Brain pericyte (primary cell): Measurements from ENCODE around the gene EPHA2.

ENCODE experiments used
- DNase-seq: peaks from one replicate; pipeline ENCODE4 v3.0.0-alpha.2; 2012; ENCODE audit warnings: low read depth, low spot score

EPHA2 gene

DNA sequence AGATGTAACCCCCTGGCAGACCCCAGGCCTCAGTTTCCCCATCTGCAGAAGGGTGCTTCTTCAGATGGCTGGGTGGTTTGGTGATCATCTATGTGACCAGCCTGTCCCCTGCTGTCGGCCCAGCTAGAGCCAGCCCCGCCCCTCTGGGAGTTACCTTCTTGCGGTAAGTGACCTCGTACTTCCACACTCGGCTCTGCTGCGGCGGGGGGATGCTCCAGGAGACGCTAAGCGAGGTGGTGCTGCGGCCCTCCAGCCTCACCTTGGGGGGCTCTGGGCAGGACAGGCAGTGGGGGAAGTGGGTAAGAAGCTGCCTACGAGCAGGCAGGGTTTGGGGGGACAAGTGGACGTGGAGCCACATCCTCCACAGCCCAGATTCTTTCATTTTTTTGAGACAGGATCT is 20.4 kb downstream of the EPHA2 start:
- no peak for DNase-seq

DNA sequence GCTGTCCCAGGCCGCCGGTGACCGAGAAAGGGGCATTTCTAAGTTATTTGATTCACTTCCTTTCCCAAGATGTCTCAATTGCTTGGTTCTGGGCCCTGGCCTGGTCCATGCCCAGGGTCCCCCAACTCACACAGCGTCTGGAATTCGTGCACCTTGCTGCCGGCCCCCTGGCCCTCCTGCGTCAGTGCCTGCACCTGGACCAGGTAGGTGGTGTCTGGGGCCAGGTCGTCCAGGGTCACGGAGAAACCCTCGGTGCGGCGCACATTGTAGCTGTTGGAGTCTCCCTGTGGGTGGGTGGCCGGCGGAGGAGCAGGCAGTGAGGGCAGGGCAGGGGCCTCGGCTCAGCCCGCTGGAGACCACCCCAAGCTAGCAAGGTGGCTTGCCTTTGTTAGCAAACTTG is 21.0 kb downstream of the EPHA2 start:
- DNase-seq: no peak

DNA sequence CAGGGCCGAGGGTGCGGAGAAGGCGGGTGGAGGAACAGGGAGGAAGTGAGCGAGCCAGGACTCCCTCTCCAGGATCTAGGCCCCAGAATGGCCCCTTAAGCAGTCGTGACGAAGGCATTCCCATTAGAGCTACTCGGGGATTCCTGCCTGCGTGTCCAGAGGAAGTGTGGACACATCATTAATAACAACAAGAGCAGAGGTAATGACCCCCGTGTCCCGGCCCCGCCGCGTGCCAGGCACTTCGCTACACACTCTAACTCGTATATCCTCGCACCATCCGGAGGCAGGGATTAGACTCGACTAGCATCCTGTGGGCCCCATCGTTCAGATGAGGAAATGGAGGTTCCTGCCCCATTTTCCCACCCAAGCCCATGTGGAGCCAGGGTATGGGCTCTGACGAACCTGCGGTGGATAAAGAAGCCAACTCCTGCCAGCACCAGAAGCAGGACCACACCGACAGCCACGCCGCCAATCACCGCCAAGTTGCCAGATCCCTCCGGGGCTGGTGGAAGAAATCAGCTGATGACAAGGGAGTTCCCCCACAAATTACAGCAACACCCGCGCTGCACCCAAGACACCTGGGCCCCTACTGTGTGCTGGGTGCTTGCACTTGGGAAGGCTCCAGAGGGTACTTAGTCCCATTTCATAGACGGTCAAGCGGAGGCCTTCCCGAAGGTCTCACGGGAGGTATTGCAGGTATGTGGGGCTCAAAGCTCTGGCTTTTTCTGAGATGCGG is 21.6 kb downstream of the EPHA2 start:
- DNase-seq: no peak

DNA sequence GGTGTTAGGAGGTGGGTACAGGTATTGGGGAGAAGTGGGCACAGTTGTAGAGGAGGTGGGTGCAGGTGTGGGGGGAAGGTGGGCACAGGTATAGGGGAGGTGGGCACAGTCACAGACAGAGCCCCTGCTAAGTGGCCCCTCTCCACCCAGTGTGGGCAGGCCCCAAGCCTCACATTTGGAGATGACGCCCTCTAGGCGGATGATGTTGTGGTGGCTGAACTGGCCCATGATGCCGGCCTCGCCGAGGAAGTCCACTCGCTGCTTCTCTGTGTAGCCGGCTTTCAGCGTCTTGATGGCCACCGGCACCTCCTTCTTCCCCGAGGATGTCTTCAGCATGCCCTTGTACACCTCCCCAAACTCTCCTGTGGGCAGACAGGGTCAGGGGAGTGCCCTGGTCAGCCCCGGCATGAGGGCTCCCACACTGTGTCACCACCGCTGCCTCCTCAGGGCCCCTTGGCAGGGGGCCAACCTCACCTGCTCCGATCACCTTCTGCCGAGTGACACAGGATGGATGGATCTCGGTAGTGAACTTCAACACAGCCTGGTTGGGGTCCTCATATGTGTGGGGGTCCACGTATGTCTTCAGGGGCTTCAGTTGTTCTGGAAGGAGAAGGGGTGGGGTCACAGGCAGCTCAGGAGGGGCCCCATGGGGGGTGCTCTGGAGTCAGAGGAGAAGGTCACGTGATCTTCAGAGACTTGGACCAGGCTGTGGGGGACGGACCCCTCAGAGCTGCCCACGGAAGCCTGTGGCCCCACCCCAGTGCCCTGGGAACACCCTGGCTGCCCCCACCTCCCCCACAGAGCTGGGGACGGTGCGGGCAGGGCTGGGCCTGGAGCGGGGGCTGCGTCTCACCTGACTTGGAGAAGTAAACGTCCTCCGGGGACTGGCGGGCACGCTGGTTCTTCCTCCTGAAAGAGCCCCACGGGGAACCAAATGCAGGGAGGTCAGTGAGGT is 22.6 kb downstream of the EPHA2 start:
- no peak for DNase-seq

DNA sequence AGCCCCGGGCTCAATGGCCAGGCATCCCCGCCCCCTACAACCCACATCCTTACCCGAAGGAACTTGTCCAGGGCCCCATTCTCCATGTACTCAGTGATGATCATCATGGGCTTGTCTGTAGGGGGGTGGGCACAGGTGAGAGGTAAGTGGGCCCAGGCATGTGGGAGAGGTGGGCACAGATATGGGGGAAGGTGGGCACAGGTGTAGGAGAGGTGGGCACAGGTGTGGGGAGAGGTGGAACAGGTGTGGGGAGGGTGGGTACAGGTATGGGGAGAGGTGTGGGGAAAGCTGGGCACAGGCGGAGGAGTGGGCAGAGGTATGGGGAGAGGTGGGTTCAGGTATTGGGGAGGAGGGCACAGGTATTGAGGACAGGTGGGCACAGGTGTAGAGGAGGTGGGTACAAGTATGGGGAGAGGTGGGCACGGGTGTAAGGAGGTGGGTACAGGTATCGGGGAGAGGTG is 23.5 kb downstream of the EPHA2 start:
- DNase-seq: no peak

DNA sequence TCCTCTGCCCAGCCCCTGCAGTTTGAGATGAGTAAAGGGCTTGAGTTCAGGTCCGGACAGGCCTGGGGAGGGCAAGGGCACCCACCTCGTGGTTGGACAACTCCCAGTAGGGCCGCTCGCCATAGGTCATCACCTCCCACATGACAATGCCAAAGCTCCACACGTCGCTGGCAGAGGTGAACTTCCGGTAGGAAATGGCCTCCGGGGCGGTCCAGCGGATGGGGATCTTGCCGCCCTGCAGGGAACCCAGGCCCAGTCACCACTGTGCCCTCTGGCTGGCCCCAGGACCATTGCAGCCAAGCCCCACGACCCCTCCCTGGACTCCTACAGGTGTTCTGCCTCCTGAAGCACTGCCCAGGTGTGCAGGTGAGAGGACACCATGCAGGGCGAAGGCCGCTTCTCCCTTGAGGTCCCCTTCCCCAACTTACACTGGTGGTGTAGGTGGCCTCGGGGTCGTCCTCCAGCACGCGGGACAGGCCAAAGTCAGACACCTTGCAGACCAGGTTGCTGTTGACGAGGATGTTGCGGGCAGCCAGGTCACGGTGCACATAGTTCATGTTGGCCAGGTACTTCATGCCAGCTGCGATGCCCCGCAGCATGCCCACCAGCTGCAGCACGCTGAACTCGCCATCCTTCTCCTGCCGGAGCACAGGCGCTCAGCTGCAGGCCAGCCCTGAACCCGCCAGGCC is 24.1 kb downstream of the EPHA2 start:
- DNase-seq: no peak

DNA sequence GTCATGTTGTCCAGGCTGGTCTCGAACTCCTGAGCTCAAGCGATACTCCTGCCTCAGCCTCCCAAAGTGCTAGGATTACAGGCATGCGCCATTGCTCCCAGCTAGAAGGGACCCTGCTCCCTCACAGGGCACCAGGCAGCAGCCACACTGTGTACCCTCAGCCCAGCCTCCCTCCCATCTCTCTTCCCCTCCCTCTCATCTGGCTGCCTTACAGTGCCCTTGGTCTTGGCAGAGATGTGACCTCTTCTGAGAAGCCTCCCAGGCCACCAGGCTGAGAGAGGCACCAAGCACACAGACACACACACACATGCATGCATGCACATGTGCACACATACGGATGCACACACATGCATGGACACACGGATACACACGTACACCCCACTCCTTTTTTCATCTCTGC is 25.0 kb downstream of the EPHA2 start:
- no peak for DNase-seq

DNA sequence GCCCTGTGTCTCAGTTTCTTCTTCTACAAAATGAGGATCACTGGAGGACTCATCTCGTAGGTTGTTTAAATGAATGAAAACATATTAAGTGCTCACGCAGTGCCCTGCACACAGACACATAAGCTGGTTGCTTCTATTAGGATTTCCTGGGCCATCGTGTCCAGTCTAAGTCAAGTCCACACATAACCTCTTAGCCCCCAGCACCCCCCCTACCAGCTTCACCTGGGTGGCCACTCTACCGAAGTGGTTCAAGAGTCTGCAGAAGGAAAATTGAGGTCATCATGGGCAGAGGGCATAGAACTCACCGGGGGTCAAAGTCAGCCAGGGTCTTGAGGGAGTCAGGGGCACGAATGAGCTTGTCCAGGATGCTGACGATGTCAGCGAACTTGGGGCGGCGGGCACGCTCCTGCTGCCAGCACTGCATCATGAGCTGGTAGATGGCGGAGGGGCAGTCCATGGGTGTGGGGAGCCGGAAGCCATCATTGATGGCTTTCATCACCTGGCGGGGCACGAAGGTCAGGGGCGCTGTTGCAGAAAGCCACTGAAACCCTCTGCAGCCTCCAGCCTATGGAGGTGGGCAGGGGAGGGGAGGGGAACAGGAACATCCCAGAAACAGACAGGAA is 25.8 kb downstream of the EPHA2 start:
- DNase-seq: no peak

DNA sequence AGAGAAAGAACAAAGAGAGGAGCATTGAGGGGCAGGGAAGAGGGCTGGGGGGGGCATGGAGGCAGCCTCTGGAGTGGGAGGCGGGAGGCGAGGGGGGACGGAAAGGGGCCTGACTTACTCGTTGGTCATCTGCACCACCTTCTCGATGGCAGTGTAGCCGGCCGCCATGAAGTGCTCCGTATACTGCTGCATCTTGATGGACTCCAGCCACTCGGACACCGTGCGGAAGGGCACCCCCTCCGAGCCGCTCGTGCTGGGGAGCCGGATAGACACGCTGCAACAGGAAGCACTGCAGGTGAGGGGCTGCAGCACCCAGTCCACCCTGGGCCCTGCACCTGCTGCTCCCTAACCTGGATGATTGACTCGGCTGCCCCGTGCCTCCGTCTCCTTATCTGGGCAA is 26.6 kb downstream of the EPHA2 start:
- DNase-seq: no peak

DNA sequence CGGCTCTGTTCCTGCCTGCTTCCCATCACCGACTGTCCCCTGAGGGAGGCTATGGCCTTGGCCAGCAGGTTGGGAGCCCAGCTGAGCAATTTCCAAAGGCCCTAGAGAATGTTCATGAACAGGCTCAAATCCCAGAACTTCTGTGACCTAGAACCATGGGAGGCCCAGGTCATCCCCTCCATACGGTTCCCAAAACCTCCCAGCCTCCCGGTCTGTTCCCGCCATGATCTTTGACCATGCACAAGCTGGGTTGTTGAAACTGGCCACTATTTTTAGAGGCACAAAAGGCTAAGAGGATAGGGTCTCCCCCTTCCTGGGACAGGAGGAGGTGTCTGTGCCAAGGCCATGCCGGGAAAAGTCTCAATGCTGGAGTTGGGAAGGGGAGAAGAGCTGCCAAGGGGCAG is 27.5 kb downstream of the EPHA2 start:
- no peak for DNase-seq

DNA sequence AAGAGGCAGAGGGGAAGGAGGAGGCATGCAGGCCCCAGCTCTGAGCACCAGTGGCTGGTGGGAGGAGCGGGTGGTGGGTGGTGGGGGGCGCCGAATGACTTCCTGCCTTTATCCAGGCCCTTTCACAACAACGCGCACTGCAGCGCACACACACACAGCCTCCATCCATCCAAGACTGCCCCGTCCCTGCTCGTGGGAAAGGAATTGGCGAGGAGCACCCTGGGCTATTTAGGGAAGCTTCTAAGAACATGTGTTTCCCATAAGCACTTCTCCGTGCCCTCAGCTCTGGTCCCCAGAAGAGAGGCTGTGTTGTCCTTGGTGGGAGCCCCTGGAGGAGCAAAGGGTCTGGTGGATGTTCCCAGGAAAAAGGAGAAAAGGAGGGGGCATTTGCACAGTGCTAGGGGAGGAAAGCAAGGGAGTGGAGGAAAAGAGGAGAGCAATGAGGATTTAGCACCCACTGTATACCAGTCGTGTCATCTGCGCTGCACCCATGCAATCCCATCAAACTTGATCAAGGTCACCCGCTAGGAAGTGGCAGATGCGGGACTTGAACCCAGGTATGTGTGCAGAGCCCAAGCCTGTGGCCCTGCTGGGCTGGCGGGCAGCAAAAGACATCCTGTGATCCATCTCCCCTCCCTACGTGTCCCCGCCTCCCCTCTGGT is 28.1 kb downstream of the EPHA2 start:
- no peak for DNase-seq

DNA sequence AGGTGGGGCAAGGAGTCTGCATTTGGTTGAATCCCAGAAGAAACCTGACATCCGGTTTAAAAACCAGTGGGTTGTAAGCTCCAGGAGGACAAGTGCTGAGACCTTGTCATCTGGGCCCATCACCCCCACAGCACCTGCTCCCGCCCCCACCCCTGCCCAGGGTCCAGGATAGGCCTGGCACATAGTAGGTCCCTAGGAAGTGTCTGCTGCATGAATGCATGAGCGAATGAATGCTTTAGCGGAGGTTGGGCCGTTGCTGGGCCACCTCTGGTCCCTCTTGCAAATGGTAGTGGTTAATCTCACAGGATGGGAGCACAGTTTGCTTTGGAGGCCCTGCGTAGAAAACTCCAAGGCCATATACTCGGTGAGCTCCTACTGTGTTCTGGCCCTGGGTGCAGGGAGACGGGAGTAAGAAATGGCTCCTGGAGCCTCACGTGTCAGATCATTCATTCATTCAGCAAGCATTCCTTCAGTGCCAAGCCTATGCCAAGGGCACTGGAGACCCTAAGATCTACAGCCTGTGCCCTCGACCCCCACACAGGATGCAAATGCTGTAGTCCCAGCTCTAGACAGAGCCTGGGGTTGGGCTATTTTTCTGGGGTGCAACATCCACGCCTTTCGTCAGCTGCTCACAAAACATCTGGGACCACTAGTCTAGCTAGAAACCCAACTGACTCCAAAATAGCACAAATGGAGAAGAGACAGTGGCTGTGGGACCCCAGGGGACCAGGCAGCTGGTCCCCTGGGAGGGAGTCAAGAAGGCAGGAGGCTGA is 28.9 kb downstream of the EPHA2 start:
- no peak for DNase-seq

DNA sequence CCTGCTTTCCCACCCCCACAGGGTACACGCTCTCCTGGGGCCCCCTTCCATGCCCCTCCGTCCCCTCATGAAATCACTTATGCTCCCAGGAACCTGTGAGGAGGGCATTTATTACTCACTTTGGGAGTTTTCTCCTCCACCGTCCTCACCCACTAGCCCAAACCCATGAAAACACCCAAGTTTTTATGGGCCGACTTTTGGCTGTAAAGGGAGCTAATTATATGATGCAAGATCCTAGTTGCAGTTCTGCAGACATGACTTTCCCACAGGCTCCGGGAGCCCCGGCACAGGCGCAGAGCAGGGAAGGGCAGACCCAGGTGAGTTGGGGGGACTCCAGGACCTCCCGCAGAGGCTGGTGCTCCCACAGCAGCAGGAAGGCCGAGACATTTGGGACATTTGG is 29.7 kb downstream of the EPHA2 start:
- DNase-seq: no peak

DNA sequence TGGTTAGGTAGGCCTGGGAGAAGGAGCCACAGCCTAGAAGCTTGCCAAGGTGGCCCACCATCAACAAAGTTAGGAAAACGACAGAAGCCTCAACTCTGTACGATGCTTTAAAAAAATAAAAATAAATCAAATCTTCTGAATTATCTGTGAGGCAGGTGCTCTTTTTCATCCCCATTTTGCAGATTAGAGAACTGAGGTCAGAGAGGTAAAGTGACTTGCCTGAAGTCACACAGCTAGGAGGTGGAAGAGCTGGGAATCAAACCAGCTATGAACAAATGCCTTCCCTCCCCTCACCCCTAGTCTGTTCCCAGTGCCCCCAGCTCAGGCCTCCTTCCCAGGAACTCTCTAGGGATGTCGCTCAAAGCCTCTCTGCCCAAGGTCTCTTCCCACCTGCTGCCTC is 30.4 kb downstream of the EPHA2 start:
- no peak for DNase-seq

DNA sequence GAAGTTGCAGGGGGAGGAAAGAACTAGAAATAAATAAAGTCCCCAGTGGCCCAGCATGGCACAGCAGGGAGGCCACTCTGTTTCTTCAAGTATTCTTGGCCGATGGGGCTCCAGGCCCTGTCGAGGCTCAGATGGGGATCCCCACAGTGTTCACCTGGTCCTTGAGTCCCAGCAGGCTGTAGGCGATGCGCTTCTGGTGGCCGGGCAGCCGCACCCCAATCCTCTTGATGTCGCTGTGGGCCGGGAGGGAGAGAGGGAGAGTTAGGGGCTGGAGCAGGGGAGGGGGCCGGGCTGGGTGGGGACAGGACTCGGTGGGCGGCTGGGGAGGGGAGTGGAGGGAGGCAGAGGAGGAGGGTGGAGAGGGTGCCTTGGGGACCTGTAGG is 30.8 kb downstream of the EPHA2 start:
- no peak for DNase-seq

DNA sequence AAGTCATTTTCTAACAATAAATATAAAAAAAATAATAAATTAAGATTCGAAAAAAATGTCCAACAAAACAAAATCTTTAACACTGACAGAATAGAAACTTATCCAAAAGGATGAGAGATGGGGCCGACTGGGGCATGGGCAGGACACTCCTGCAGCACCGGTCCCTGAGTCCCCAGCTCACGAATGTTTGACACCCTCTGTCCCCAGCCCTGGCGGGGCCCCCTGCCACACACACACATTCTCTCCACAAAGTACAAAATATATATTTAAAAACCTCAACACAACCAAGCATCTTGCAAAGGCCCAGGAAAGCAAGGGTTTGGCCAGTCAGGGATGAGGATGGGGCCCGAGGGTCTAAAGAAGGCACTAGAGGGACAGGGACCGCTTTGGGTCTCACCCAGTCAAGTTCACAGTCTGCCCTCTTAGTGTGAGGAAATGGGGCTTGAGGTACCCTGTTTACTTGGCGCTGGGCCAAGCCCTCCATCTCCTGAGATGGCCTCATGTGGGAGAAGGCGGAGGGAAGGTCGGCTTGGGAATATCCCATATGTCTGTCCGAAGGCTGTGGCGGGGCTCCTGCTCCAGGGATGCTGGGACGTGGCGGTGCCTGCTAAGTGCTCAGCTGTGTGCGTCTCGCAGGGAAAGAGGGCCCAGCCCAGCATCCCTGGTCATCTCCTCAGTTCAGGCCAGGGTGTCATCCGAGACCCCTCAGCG is 31.3 kb downstream of the EPHA2 start:
- DNase-seq: no peak

DNA sequence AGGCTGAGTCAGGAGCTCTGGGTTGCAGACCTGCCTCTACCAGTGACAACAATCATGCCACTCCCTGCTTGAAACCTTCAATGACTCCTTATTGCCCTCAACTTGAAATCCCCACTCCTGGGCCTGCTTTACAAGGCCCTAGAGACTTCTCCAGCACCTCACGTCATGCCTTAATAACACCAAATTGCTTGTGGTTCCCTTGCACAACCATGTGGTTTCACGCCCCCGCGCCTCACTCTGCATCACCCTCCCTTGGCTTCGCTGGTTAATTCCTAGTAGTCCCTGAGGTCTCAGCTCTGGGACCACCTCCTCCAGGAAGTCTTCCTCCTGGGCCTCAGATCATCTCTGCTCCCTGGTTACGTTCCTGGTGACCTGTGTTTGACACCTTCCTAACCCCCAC is 33.0 kb downstream of the EPHA2 start:
- DNase-seq: no peak

DNA sequence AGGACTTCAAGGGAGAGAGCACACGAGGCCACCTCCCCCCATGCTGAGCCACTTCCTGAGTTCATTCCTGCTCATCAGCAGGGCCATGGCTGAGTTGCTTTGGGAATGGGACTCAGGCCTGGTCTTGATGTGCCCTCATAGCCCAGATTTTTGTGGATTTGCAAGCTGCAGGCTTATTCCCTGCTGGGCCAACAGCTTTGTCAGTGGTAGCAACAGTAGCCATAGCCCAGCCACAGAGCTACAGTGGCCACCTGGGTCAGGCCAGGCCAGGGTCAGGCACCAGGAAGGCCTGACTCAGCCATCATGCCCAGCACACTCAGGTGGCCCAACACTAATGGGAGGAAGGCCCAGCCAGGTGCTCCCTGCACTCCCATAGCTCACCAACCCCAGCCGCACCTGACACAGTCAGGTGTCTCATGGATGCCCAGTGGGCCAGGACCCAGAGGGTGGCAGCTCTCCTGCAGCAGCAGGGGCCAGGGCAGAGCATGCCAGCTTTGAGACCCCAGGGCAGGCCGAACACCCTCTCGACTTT is 33.5 kb downstream of the EPHA2 start:
- no peak for DNase-seq

DNA sequence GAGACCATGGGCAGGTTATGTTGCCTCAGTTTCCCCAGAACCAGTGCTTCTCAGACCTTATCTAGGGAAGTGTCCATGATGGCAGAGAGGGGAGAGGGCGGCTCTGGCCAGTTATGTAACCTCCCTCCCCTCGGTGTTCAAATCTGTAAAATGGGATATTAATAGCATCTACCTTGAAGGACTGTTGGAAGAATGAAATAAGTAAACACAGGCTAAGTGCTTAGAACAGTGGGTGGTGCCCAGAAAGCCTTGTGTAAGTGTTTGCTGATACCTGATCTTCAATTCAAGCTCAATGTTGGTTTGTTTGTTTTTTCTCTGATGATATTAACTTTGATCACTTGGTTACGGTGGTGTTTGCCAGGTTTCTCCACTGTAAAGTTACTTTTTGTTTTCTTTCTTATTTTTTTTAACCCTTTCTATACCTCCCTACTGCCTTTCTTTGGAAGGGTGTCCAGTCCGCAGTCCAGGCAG is 34.9 kb downstream of the EPHA2 start:
- no peak for DNase-seq

DNA sequence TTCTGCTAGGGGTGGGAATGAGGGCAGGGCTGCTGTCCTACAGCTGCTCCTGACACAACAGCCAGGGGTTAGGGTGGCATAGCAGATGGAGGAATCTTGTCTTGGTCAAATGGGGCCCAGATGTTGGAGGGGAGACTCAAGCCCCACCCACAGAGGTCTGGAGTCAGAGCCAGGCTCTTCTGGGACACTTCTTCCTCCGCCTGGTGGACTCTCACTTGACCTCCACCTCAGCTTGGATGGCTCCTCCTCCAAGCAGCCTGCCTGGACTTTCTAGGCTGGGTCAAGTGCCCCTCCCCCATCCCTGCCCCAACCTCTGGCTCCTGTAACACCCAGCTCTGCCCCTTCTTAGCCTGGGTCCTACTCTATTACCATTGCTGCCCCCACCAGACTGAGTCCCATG is 35.5 kb downstream of the EPHA2 start:
- DNase-seq: no peak
